PC-9 (cell line): ENCODE results near the gene CARD11. TPM values are rescaled to one million over a fixed set of nuclear protein-coding genes. Genes with fewer than 3 reads are reported as not detected.

Source experiments
- BruUV-seq: library from RNA; stranded (reverse); fragments of 400-500 nt; replicated peaks from 2 replicates; lab custom pipeline; 2021; lab: Mats Ljungman, UMichigan
- CTCF ChIA-PET: fragments of 300-600 bp; sonication (Branson Sonifier 250); formaldehyde crosslinking; loops from one replicate; lab custom pipeline; 2022; ENCODE audit warnings: antibody characterized with exemption; lab: Charles Lee
- POLR2A ChIA-PET: fragments of 300-600 bp; sonication (Branson Sonifier 250); formaldehyde crosslinking; loops from one replicate; lab custom pipeline; 2022; ENCODE audit warnings: antibody characterized with exemption; ENCODE audit not compliant: unreplicated experiment; lab: Charles Lee
- DNase-seq, 2 experiments: peaks; one replicate each; pipeline versions ENCODE4 v3.0.0 to v3.0.0-alpha.2; 2015 to 2022; ENCODE audit warnings: mixed read lengths in 1 of 2
- H2AFZ ChIP-seq: fragments of 200-600 bp; sonication (generic); 2 replicates; pipeline ENCODE4 v1.8.1; 2017; ENCODE audit warnings: antibody characterized with exemption
- H3F3A ChIP-seq: fragments of 200-600 bp; sonication (generic); 2 replicates; pipeline ENCODE4 v1.8.1; 2017; ENCODE audit warnings: antibody characterized with exemption, mild to moderate bottlenecking, low read depth; ENCODE audit not compliant: insufficient read depth
- H3K27ac ChIP-seq: fragments of 200-600 bp; sonication (generic); 2 replicates; pipeline ENCODE4 v1.6.1; 2016; ENCODE audit warnings: mixed run types
- H3K27me3 ChIP-seq: fragments of 200-600 bp; sonication (generic); 2 replicates; pipeline ENCODE4 v1.6.1; 2016; ENCODE audit warnings: low read depth, mixed run types; ENCODE audit not compliant: insufficient read depth
- H3K36me3 ChIP-seq: fragments of 200-600 bp; sonication (generic); 2 replicates; pipeline ENCODE4 v1.6.1; 2016; ENCODE audit warnings: low read depth, mixed run types
- H3K4me1 ChIP-seq: fragments of 200-600 bp; sonication (generic); replicated peaks from 2 replicates; pipeline ENCODE4 v1.6.1; 2016; ENCODE audit warnings: mixed run types; ENCODE audit not compliant: insufficient read depth
- H3K4me2 ChIP-seq: fragments of 200-600 bp; sonication (generic); 2 replicates; pipeline ENCODE4 v1.6.1; 2017; ENCODE audit warnings: mixed run types
- H3K4me3 ChIP-seq: fragments of 200-600 bp; sonication (generic); 2 replicates; pipeline ENCODE4 v1.6.1; 2016; ENCODE audit warnings: mixed run types
- H3K79me2 ChIP-seq: fragments of 200-600 bp; sonication (generic); 2 replicates; pipeline ENCODE4 v1.6.1; 2017; ENCODE audit warnings: low read depth, mixed run types
- H3K9me2 ChIP-seq: fragments of 200-600 bp; sonication (generic); 2 replicates; pipeline ENCODE4 v1.8.1; 2017; ENCODE audit warnings: mild to moderate bottlenecking; ENCODE audit not compliant: insufficient read depth
- H3K9me3 ChIP-seq: fragments of 200-600 bp; sonication (generic); 2 replicates; pipeline ENCODE4 v1.8.1; 2016; ENCODE audit warnings: low read depth; ENCODE audit not compliant: insufficient read depth
- H4K20me1 ChIP-seq: fragments of 200-600 bp; sonication (generic); 2 replicates; pipeline ENCODE4 v1.8.1; 2017; ENCODE audit not compliant: insufficient read depth
- CTCF ChIP-seq: fragments of 200-600 bp; sonication (generic); conservative IDR thresholded peaks from 2 replicates; pipeline ENCODE4 v1.6.1; 2017; ENCODE audit warnings: mixed run types, antibody characterized with exemption, mild to moderate bottlenecking, moderate library complexity
- EZH2 ChIP-seq: fragments of 200-600 bp; sonication (generic); IDR thresholded peaks from 2 replicates; pipeline ENCODE4 v1.8.0; 2017; ENCODE audit warnings: antibody characterized with exemption, low read depth
- intact Hi-C: fragments of 100-400 bp; cut with micrococcal nuclease; formaldehyde crosslinking; loops from one replicate; pipeline ENCODE4 v1.10.0; 2022; ENCODE audit not compliant: unreplicated experiment
- total RNA-seq: library from RNA; stranded (reverse); gene quantifications from 2 replicates; pipeline ENCODE4 v1.2.3, GENCODE V29; 2021

The CARD11 gene
- total RNA-seq, 1 experiment from 2014 or later, result 62.6 TPM

GRCh38 chr7:3065724-3066143 lies 22.1 kb upstream of the CARD11 start:
- Histone ChIP-seq H3K79me2 (no peaks in the 10 kb centered on the region), H3K4me1 (no peaks in the 10 kb centered on the region), H3K9me2 (no peaks in the 10 kb centered on the region), H3F3A (no peaks in the 10 kb centered on the region), H3K36me3 (no peaks in the 10 kb centered on the region), H3K9me3 (peaks cover under 1% of the 10 kb centered on the region; the same call in 1 of the 2 replicates), H4K20me1 (no peaks in the 10 kb centered on the region), H3K27ac (no peak overlapping the region), H3K27me3 (no peaks in the 10 kb centered on the region), H3K4me3 (no peak overlapping the region), H2AFZ (no peak overlapping the region), H3K4me2 (no peak overlapping the region)
- intact Hi-C loops, result no loop called here
- no TSS peak for BruUV-seq
- ChIA-PET CTCF (interaction anchor here (0.5 to 0.6 kb wide), 3 partner anchors 17 to 395 kb away, joined by 3 to 7 read pairs (median 3); no protein-coding TSS in a partner anchor), POLR2A (no interaction called here)
- DNase-seq, result peak; percentile 36 to 46
- TF ChIP-seq CTCF (peak; percentile 74), EZH2 (no peak)

GRCh38 chr7:3064067-3064466 lies 20.4 kb upstream of the CARD11 start:
- Histone ChIP-seq H3K27ac (no peak overlapping the region), H3K36me3 (no peaks in the 10 kb centered on the region), H3K9me3 (no peaks in the 10 kb centered on the region), H4K20me1 (no peaks in the 10 kb centered on the region), H3K4me2 (no peak overlapping the region), H2AFZ (no peak overlapping the region), H3K4me1 (no peaks in the 10 kb centered on the region), H3K27me3 (no peaks in the 10 kb centered on the region), H3F3A (no peaks in the 10 kb centered on the region), H3K9me2 (no peaks in the 10 kb centered on the region), H3K4me3 (no peak overlapping the region), H3K79me2 (no peaks in the 10 kb centered on the region)
- ChIA-PET POLR2A (no interaction called here), CTCF (no interaction called here)
- TF ChIP-seq EZH2 (no peak), CTCF (no peak)
- no peak for DNase-seq
- intact Hi-C loops, result no loop called here
- no TSS peak for BruUV-seq

GRCh38 chr7:3063016-3063753 lies 19.5 kb upstream of the CARD11 start:
- H3K36me3 ChIP-seq, result no peaks in the 10 kb centered on the region
- CTCF ChIA-PET, result no interaction called here
- no peak for DNase-seq

More at GRCh38 chr7:3063016-3063753, 19.5 kb upstream of the CARD11 start:
- H3K9me3 ChIP-seq, result no peaks in the 10 kb centered on the region
- no peak overlapping the region for H3K27ac ChIP-seq
- no peaks in the 10 kb centered on the region for H3K9me2 ChIP-seq
- no peaks in the 10 kb centered on the region for H4K20me1 ChIP-seq
- TF ChIP-seq EZH2 (no peak), CTCF (no peak)
- BruUV-seq, result no TSS peak
- H3K4me2 ChIP-seq, result no peak overlapping the region
- H3K4me1 ChIP-seq, result no peaks in the 10 kb centered on the region
- H2AFZ ChIP-seq, result no peak overlapping the region
- H3K4me3 ChIP-seq, result no peak overlapping the region
- no peaks in the 10 kb centered on the region for H3K27me3 ChIP-seq
- intact Hi-C loops, result no loop called here
- POLR2A ChIA-PET, result no interaction called here
- H3F3A ChIP-seq, result no peaks in the 10 kb centered on the region
- H3K79me2 ChIP-seq, result no peaks in the 10 kb centered on the region
